Hepatic stellate cell (primary cell): Measurements from ENCODE around the gene ARHGAP19.
A peak's percentile ranks its signal among the peaks of the same experiment; 100 is the strongest.

ENCODE experiments used
- DNase-seq: peaks from one replicate; pipeline ENCODE4 v3.0.0; 2011; ENCODE audit warnings: low spot score

The ARHGAP19 gene

GRCh38 chr10:97228775-97229157 lies 63.7 kb downstream of the ARHGAP19 start:
- no peak for DNase-seq

DNA sequence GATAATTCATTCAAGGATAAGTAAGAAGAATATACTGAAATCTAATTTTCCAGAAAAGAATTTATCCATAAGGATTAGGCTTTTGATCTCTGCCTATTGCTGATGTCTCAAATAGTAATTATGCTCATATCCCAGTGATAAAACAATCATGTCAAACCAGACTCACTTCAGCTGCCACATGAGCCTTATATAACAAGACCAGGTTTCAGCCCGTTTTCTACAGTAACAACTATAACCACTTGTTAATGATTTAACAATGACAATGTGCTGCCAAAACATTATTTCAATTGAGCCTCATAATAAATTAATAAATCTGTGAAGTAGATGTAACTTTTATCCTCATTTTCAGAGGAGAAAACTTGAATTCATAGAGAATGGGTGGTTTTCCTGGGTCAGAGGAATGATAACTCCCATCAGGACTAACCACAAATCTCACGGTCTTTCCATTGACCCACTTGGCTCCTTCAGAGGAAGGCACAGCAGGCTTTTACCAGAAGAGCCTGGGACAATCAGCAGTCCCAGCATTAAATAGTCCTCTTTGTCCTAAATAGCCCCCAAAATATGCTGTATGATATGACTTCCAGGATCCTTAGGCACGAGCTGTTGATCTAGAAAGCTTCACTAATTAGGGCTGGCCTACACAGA lies 64.2 kb downstream of the ARHGAP19 start:
- DNase-seq = no peak

GRCh38 chr10:97226398-97226797 lies 66.0 kb downstream of the ARHGAP19 start:
- DNase-seq = no peak

- no peak for DNase-seq
Observed at GRCh38 chr10:97224483-97225435, 67.7 kb downstream of the ARHGAP19 start.

DNA sequence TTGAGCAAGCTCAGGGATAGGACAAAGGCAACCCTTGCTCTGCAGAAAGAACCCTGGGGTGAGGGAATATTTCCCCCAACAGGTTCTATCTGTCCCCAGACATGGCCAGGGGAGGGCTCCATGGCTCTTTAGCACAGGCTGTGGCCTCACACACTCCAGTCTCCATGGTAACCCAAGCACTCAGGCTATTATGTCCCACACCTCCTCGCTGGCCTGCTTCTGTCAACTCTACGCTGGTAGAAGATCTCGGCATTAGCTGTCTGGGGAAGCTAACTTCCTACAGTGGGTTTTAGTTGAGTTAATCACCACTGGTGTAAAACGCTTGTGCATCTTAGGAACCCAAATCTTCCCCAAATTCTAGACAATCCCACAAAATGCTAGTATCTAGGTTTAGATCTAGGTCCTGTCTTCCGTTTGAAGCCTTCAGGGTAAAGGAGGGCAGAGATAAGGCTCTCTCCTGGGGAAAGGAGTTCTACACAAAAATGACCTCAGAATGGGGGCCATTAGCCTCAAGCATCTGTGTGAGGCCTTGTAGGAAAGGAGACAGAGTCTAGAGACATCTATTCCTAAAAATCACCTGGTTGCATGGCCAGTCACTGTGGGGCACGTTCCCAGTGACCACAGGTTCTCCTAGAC lies 70.0 kb downstream of the ARHGAP19 start:
- DNase-seq = no peak

DNA sequence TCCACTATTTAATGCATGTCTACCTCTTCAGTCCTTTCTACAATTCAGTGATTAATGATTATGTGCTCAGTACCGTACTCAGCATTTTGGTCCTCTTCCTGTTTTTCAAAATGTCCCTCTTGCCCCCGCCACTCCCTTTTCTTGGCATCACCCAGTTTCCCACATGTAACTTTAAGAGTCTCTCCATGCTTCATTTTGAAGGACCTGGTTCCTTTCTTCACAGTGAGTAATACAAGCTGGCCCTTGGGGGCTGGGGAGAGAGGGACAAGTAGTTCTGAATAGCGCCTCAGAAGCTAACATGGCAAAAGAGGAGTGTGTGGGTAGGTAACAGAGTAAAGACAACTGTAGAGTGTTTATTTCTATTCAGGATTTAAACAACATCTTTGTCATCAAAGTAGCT lies 72.1 kb downstream of the ARHGAP19 start:
- no peak for DNase-seq

DNA sequence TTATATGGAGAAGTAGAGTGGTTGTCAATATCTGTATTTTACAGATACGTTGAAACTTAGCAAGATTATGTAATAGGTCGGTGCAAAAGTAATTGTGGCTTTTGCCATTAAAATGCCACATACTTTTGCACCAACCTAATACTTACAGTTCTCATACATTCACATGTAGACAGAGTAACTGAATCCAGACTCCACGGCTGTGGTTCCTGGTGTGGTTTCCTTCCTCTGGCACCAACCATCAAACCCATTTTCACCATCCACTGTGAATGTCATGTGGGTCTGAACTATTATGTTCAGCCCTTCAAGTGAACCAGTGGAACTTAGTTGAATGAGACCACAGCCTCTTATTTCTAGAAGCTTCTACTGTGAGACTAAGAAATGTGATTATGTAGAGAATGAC lies 75.1 kb downstream of the ARHGAP19 start:
- no peak for DNase-seq

GRCh38 chr10:97215619-97216260 lies 76.7 kb downstream of the ARHGAP19 start:
- DNase-seq = no peak

DNA sequence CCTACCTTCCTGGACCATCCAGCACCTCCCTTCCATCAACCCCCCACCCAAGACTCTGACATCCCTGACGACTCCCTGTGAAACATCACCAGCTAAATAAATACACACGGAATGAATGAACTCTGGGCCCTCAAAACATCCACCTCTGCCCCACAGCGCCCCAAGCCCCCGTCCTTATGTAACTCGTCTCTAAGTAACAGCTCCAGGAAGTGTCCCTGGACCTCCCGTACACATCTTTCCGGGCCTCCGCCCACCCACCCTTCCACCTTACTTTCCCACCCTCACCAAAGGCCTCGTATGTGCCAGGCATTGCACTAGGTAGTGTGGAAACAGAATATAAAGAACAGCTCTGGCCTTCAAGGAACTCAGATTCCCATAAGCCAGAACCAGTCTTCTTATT lies 79.0 kb downstream of the ARHGAP19 start:
- no peak for DNase-seq

DNA sequence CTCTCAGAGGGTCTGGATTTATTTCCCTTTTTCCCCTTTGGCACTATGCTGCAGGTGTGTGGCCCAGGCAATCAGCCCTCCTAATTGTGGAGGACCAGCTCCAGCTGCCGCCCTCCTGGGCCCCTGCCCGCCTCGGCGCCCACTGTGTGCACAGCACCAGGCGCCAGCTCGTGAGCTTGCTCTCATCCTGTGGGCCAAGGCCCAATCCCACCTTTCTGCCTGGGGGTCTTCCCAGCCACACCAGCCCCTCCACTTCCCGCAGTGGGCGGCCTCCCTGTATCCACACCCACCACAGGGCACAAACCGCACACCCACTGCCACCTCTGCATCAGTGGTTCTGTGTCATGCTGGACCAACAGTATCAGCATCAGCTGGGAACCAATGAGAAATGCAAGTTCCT lies 81.2 kb downstream of the ARHGAP19 start:
- DNase-seq = no peak

- DNase-seq = peak; percentile 63
Observed at GRCh38 chr10:97210543-97210960, 81.9 kb downstream of the ARHGAP19 start.

GRCh38 chr10:97207756-97208346 lies 84.6 kb downstream of the ARHGAP19 start:
- no peak for DNase-seq

- DNase-seq = no peak
Observed at GRCh38 chr10:97207131-97207530, 85.3 kb downstream of the ARHGAP19 start.

- DNase-seq = no peak
Observed at GRCh38 chr10:97204826-97205679, 87.4 kb downstream of the ARHGAP19 start.

DNA sequence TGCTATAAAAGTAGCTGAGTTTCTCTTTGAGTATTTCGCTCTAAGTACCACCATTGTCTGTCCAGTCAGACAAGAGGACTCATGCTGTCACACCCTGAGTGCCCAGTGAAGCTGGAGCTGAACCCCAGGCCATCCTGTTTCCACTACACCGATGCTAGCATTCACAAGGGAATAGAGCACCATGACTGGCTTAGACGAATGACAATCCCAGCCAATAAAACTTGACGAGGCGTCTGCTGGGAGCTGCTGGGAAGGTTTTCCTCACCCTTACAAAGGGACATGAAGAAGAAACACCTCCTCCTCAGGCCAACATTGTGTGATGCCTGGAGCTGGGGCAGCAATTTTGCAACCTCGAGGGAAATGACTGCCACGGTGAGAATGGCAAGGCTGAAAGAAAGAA lies 89.2 kb downstream of the ARHGAP19 start:
- DNase-seq = no peak

DNA sequence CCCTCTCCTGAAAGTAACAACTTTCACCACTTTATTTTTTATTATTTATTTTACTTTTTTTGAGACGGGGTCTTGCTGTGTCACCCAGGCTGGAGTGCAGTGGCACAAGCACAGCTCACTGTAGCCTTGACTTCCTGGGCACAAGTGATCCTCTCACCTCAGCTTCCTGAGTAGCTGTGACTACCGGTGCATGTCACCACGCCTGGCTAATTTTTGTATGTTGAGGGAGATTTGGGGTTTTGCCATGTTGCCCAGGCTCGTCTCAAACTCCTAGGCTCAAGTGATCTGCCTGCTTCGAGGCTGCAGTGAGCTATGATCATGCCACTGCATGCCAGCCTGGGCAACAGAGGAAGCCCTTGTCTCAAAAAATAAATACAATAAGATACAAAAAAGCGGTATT lies 91.8 kb downstream of the ARHGAP19 start:
- DNase-seq = no peak

DNA sequence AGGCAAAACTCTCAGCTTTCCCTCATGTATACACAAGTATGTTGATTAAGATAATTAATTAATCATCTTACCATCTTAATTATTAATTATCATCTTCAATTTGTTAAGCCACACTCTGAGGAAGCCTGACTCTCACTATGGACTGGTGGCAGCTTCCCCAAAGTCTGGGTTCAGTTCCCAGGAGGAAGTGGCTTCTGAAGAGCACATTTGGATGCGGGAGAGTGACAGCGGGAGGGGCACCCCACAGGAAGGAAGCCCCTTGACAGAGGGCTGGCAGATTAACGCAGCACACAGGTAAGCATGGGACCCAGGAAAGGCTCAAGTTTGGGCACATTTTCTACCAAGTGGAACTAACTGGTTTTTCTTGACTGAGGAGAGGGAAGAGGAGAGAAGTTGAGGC lies 93.3 kb downstream of the ARHGAP19 start:
- no peak for DNase-seq

GRCh38 chr10:97197030-97197500 lies 95.4 kb downstream of the ARHGAP19 start:
- DNase-seq = no peak

- DNase-seq = peak; percentile 47
Observed at GRCh38 chr10:97196223-97197029, 96.0 kb downstream of the ARHGAP19 start.

GRCh38 chr10:97195706-97196222 lies 96.7 kb downstream of the ARHGAP19 start:
- no peak for DNase-seq
